GDM1 (cell line): ENCODE data around the gene IGSF10.

ENCODE experiments used
- DNase-seq: peaks from one replicate; lab custom pipeline; 2025; lab: John Stamatoyannopoulos, UW

The IGSF10 gene

GRCh38 chr3:151419806-151420205 is 41.1 kb downstream of the IGSF10 start:
- no peak for DNase-seq

GRCh38 chr3:151415289-151415688 is 45.6 kb downstream of the IGSF10 start:
- no peak for DNase-seq

GRCh38 chr3:151412989-151413388 is 47.9 kb downstream of the IGSF10 start:
- DNase-seq = no peak
